GM12873 (cell line): Measurements from ENCODE around the gene MZF1.
A peak's percentile ranks its signal among the peaks of the same experiment; 100 is the strongest.

ENCODE experiments used
- TF ChIP-seq, protein P1 (sequence below): IDR thresholded peaks from 2 replicates; pipeline ENCODE4 v1.5.1; 2012; ENCODE audit warnings: low read depth, mild to moderate bottlenecking, moderate library complexity, low read length, control low read depth; ENCODE audit not compliant: insufficient read depth; ENCODE audit errors: missing control alignments

The MZF1 gene

DNA sequence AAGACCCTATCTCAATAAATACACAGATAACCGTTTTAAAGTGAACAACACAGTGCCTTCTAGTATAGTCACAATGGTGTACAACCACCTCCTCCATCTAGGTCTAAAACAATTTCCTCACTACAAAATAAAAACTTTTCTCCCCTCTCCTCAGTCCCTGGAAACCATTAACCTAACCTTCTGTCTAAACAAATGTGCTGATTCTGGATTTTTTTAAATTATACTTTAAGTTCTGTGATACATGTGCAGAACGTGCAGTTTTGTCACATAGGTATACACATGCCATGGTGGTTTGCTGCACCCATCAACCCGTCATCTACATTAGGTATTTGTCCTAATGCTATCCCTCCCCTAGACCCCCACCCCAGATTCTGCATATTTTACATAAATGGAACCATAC, 43.7 kb downstream of the MZF1 start:
- TF ChIP-seq, protein P1, sequence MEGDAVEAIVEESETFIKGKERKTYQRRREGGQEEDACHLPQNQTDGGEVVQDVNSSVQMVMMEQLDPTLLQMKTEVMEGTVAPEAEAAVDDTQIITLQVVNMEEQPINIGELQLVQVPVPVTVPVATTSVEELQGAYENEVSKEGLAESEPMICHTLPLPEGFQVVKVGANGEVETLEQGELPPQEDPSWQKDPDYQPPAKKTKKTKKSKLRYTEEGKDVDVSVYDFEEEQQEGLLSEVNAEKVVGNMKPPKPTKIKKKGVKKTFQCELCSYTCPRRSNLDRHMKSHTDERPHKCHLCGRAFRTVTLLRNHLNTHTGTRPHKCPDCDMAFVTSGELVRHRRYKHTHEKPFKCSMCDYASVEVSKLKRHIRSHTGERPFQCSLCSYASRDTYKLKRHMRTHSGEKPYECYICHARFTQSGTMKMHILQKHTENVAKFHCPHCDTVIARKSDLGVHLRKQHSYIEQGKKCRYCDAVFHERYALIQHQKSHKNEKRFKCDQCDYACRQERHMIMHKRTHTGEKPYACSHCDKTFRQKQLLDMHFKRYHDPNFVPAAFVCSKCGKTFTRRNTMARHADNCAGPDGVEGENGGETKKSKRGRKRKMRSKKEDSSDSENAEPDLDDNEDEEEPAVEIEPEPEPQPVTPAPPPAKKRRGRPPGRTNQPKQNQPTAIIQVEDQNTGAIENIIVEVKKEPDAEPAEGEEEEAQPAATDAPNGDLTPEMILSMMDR, result no peak

DNA sequence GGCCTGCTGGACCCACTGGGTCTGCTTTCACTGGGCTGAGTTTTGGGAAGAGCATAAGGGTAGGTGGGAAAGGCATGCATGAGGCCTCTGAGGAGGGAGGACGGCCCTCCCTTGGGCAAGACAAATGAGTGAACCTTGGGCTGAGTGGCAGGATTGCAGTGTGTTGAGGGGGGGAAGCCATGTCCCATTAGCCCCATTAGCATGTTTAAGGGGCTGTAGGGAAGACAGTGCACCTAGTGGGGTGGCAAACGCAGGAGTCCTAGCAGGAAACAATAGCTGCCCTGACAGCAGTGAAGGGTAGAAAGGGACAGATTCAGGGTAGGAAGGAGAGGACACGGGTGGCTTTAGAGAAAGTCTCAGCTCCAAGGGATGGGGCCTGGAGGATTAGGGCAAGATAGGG, 50.4 kb downstream of the MZF1 start:
- TF ChIP-seq, protein P1, result no peak

DNA sequence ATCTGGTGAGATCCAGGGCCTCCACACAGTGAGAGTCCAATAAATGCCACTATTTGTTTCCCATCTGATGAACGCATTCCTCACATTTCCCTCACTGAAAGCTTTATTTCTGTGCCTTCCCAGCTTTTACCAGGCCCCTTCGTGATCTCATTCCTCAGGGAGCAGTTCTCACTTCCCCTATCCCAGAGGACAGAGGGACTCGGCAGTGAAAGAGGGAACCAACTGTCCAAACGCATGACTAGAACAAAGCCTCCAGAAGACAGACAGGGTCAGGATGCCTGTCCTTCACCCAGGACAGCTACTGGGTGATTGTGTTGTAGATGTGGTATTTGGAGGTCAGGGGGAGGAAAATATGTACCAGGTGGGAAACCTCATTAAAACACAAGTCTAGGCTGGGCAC, 51.5 kb downstream of the MZF1 start:
- TF ChIP-seq, protein P1, result no peak

- TF ChIP-seq, protein P1, result no peak
These were observed 52.9 kb downstream of the MZF1 start for GRCh38 chr19:58520257-58520599.

GRCh38 chr19:58519355-58520256, 53.5 kb downstream of the MZF1 start, which contains the start of gene ZBTB45:
ZBTB45 (minus strand) TSS chr19:58519810; CDS start chr19:58517673, 2,137 bp downstream.
- TF ChIP-seq, protein P1, result peak; percentile 78

GRCh38 chr19:58519087-58519354, 54.1 kb downstream of the MZF1 start:
- TF ChIP-seq, protein P1, result peak; percentile 54

DNA sequence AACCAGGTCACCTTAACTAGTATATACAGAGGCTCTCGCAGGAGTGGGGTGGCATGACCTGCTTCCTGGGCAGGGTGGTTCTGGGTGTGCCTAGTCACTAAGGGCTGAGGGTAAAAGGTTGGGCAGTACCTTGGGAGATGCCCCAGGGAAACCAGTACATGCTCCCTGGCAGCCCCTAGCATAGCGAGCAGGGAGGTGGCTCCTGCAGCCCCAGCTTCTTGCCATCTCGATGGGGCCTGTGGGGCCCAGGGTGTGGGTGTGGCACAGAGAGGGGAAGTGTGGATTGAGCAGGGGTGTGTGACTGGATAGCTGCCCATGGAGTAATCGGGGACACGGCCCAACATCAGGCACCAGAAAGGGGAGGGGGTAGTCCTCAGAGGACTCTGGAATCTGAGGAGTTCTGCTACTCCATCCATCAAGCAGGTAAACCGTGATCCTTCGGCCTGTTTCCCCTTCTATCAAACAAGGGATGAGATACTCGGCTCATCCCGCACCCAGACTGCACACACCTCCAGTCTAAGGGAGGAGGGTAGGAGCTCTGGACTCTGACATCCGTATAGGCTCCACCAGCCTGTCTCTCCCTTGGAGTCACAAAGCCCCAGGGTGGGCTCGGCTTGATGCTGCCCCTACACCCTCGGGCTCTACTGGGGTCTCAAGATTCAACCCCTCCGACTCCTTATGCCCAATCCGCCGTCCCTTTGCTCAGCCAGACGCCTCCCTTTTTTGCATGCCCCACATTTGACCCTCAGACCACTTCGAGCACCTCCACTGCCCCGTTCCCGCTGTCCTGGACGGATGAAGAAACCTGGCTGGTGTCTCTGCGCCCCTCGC, 54.7 kb downstream of the MZF1 start:
- TF ChIP-seq, protein P1, result no peak
